Parathyroid adenoma (tissue), 2 donors: ENCODE results near the gene TAMALIN.

Experiments
- H2AFZ ChIP-seq: fragments of 300-600 bp; sonication (generic); one replicate; pipeline ENCODE4 v1.7.0; 2017; ENCODE audit warnings: antibody characterized with exemption, mild to moderate bottlenecking
- H3K27ac ChIP-seq: fragments of 300-600 bp; sonication (generic); one replicate; pipeline ENCODE4 v1.7.0; 2017
- H3K27me3 ChIP-seq: fragments of 300-600 bp; sonication (generic); one replicate; pipeline ENCODE4 v1.7.0; 2017; ENCODE audit warnings: low read length; ENCODE audit not compliant: control insufficient read depth, insufficient read depth
- H3K36me3 ChIP-seq: fragments of 300-600 bp; sonication (generic); one replicate; pipeline ENCODE4 v1.7.0; 2017; ENCODE audit warnings: low read length; ENCODE audit not compliant: control insufficient read depth, insufficient read depth
- H3K4me1 ChIP-seq: fragments of 300-600 bp; sonication (generic); one replicate; pipeline ENCODE4 v1.7.0; 2017; ENCODE audit warnings: control low read depth
- H3K4me2 ChIP-seq: fragments of 300-600 bp; sonication (generic); one replicate; pipeline ENCODE4 v1.7.0; 2017; ENCODE audit warnings: low read length
- H3K4me3 ChIP-seq: fragments of 300-600 bp; sonication (generic); one replicate; pipeline ENCODE4 v1.7.0; 2017; ENCODE audit warnings: low read depth, low read length
- H3K79me2 ChIP-seq: fragments of 300-600 bp; sonication (generic); one replicate; pipeline ENCODE4 v1.7.0; 2017; ENCODE audit warnings: control low read depth
- H3K9ac ChIP-seq: fragments of 300-600 bp; sonication (generic); one replicate; pipeline ENCODE4 v1.7.0; 2017; ENCODE audit warnings: mild to moderate bottlenecking
- H3K9me3 ChIP-seq: fragments of 300-600 bp; sonication (generic); one replicate; pipeline ENCODE4 v1.7.0; 2017; ENCODE audit warnings: low read length; ENCODE audit not compliant: control insufficient read depth
- CTCF ChIP-seq: fragments of 300-600 bp; sonication (generic); IDR thresholded peaks from one replicate; pipeline ENCODE4 v1.7.0; 2017; ENCODE audit warnings: antibody characterized with exemption, mild to moderate bottlenecking
- donor health status: primary hyperparathyroidism.

TAMALIN gene

GRCh38 chr12:52058631-52059361 is 52.0 kb downstream of the TAMALIN start:
- no peaks in the 10 kb centered on the region for H3K36me3 ChIP-seq

GRCh38 chr12:52059582-52060497 is 53.1 kb downstream of the TAMALIN start:
- H3K4me2 ChIP-seq: no peak overlapping the region
- no peaks in the 10 kb centered on the region for H3K36me3 ChIP-seq
- H3K9me3 ChIP-seq: no peaks in the 10 kb centered on the region
- H3K79me2 ChIP-seq: no peaks in the 10 kb centered on the region
- H3K4me1 ChIP-seq: no peaks in the 10 kb centered on the region
- no peak overlapping the region for H3K27ac ChIP-seq
- TF ChIP-seq CTCF: no peak
- H3K4me3 ChIP-seq: no peak overlapping the region
- H2AFZ ChIP-seq: no peak overlapping the region
- H3K9ac ChIP-seq: no peak overlapping the region
- H3K27me3 ChIP-seq: no peaks in the 10 kb centered on the region

More at GRCh38 chr12:52058631-52059361, 52.0 kb downstream of the TAMALIN start:
- H3K27ac ChIP-seq: no peak overlapping the region
- H2AFZ ChIP-seq: no peak overlapping the region
- H3K79me2 ChIP-seq: no peaks in the 10 kb centered on the region
- H3K4me2 ChIP-seq: no peak overlapping the region
- no peak overlapping the region for H3K9ac ChIP-seq
- no peak for TF ChIP-seq CTCF
- no peaks in the 10 kb centered on the region for H3K27me3 ChIP-seq
- no peaks in the 10 kb centered on the region for H3K4me1 ChIP-seq
- H3K4me3 ChIP-seq: no peak overlapping the region
- no peaks in the 10 kb centered on the region for H3K9me3 ChIP-seq

GRCh38 chr12:52060498-52061177 is 53.9 kb downstream of the TAMALIN start:
- Histone ChIP-seq H2AFZ (no peak overlapping the region), H3K9ac (no peak overlapping the region), H3K9me3 (no peaks in the 10 kb centered on the region), H3K27ac (no peak overlapping the region), H3K4me2 (no peak overlapping the region), H3K36me3 (no peaks in the 10 kb centered on the region), H3K4me1 (no peaks in the 10 kb centered on the region), H3K27me3 (no peaks in the 10 kb centered on the region), H3K79me2 (no peaks in the 10 kb centered on the region), H3K4me3 (no peak overlapping the region)
- no peak for TF ChIP-seq CTCF

- Histone ChIP-seq H3K27me3 (no peaks in the 10 kb centered on the region), H3K79me2 (no peaks in the 10 kb centered on the region), H3K4me2 (no peak overlapping the region), H3K4me3 (no peak overlapping the region), H3K36me3 (no peaks in the 10 kb centered on the region), H3K9me3 (no peaks in the 10 kb centered on the region), H3K4me1 (no peaks in the 10 kb centered on the region), H3K27ac (no peak overlapping the region), H3K9ac (no peak overlapping the region), H2AFZ (no peak overlapping the region)
- TF ChIP-seq CTCF: no peak
Measured at GRCh38 chr12:52061470-52062166, 54.9 kb downstream of the TAMALIN start.
